ENCODE data around the gene SEMA5A. TPM values are rescaled to one million over a fixed set of nuclear protein-coding genes. Genes with fewer than 3 reads are reported as not detected.

The SEMA5A gene
- total RNA-seq, 1 donor from 2014 or later, result 31.1 TPM

- Mint-ChIP-seq H3K4me3 (ENCODE audit: unreplicated experiment) (no peak overlapping the region), H3K27me3 (ENCODE audit: unreplicated experiment) (no peaks in the 10 kb centered on the region), H3K9me3 (ENCODE audit: unreplicated experiment) (no peaks in the 10 kb centered on the region), H3K4me1 (ENCODE audit: unreplicated experiment) (no peaks in the 10 kb centered on the region), H3K36me3 (ENCODE audit: low read depth, unreplicated experiment) (no peaks in the 10 kb centered on the region), H3K27ac (ENCODE audit: unreplicated experiment) (no peak overlapping the region)
- no peak for TF ChIP-seq CTCF (IDR thresholded peaks at IDR 0.05; ENCODE audit: unreplicated experiment)
- no peak for DNase-seq (ENCODE audit: low spot score)
Observed at GRCh38 chr5:9415091-9415490, 130.8 kb downstream of the SEMA5A start.

GRCh38 chr5:9411142-9411541 lies 134.7 kb downstream of the SEMA5A start:
- no peaks in the 10 kb centered on the region for H3K36me3 Mint-ChIP-seq (ENCODE audit: low read depth, unreplicated experiment)
- no peak overlapping the region for H3K4me3 Mint-ChIP-seq (ENCODE audit: unreplicated experiment)
- H3K9me3 Mint-ChIP-seq (ENCODE audit: unreplicated experiment), result no peaks in the 10 kb centered on the region
- H3K4me1 Mint-ChIP-seq (ENCODE audit: unreplicated experiment), result no peaks in the 10 kb centered on the region
- no peak for TF ChIP-seq CTCF (IDR thresholded peaks at IDR 0.05; ENCODE audit: unreplicated experiment)
- DNase-seq (ENCODE audit: low spot score), result no peak
- H3K27ac Mint-ChIP-seq (ENCODE audit: unreplicated experiment), result no peak overlapping the region
- peaks cover 1% of the 10 kb centered on the region for H3K27me3 Mint-ChIP-seq (ENCODE audit: unreplicated experiment)

- no peak overlapping the region for H3K27ac Mint-ChIP-seq (ENCODE audit: unreplicated experiment)
- no peaks in the 10 kb centered on the region for H3K36me3 Mint-ChIP-seq (ENCODE audit: low read depth, unreplicated experiment)
- H3K9me3 Mint-ChIP-seq (ENCODE audit: unreplicated experiment), result no peaks in the 10 kb centered on the region
- H3K4me3 Mint-ChIP-seq (ENCODE audit: unreplicated experiment), result no peak overlapping the region
- no peaks in the 10 kb centered on the region for H3K4me1 Mint-ChIP-seq (ENCODE audit: unreplicated experiment)
- peaks cover 1% of the 10 kb centered on the region for H3K27me3 Mint-ChIP-seq (ENCODE audit: unreplicated experiment)
- DNase-seq (ENCODE audit: low spot score), result no peak
- no peak for TF ChIP-seq CTCF (IDR thresholded peaks at IDR 0.05; ENCODE audit: unreplicated experiment)
Observed at GRCh38 chr5:9409413-9409960, 136.4 kb downstream of the SEMA5A start.

- Mint-ChIP-seq H3K4me3 (ENCODE audit: unreplicated experiment) (no peak overlapping the region), H3K27me3 (ENCODE audit: unreplicated experiment) (peaks cover 1% of the 10 kb centered on the region), H3K27ac (ENCODE audit: unreplicated experiment) (no peak overlapping the region), H3K9me3 (ENCODE audit: unreplicated experiment) (no peaks in the 10 kb centered on the region), H3K36me3 (ENCODE audit: low read depth, unreplicated experiment) (no peaks in the 10 kb centered on the region), H3K4me1 (ENCODE audit: unreplicated experiment) (no peaks in the 10 kb centered on the region)
- TF ChIP-seq CTCF (IDR thresholded peaks at IDR 0.05; ENCODE audit: unreplicated experiment), result no peak
- no peak for DNase-seq (ENCODE audit: low spot score)
Observed at GRCh38 chr5:9408964-9409363, 136.9 kb downstream of the SEMA5A start.

- TF ChIP-seq CTCF (IDR thresholded peaks at IDR 0.05; ENCODE audit: unreplicated experiment), result no peak
- no peaks in the 10 kb centered on the region for H3K36me3 Mint-ChIP-seq (ENCODE audit: low read depth, unreplicated experiment)
- no peak overlapping the region for H3K4me3 Mint-ChIP-seq (ENCODE audit: unreplicated experiment)
- H3K4me1 Mint-ChIP-seq (ENCODE audit: unreplicated experiment), result no peaks in the 10 kb centered on the region
- no peak for DNase-seq (ENCODE audit: low spot score)
- no peak overlapping the region for H3K27ac Mint-ChIP-seq (ENCODE audit: unreplicated experiment)
- no peaks in the 10 kb centered on the region for H3K9me3 Mint-ChIP-seq (ENCODE audit: unreplicated experiment)
- peaks cover 1% of the 10 kb centered on the region for H3K27me3 Mint-ChIP-seq (ENCODE audit: unreplicated experiment)
Observed at GRCh38 chr5:9405196-9405754, 140.6 kb downstream of the SEMA5A start.
